ENCODE data around the gene LRRC3. TPM values are rescaled to one million over a fixed set of nuclear protein-coding genes. Genes with fewer than 3 reads are reported as not detected.

The LRRC3 gene
- polyA plus RNA-seq, 1 donor (not counting 4 experiments of a cell fraction or from before 2014, with no cell fraction given) = 1.4 TPM

- Histone ChIP-seq H4K20me1 (ENCODE audit: control insufficient read depth, extremely low read depth, insufficient read depth, low read length) (no peaks in the 10 kb centered on the region), H3K4me1 (ENCODE audit: control insufficient read depth, extremely low read depth, insufficient read depth, low read length) (no peaks in the 10 kb centered on the region), H3K27me3 (ENCODE audit: control insufficient read depth, extremely low read depth, insufficient read depth, low read length) (no peaks in the 10 kb centered on the region), H3K9me3 (ENCODE audit: control insufficient read depth, low read depth, low read length) (peaks cover 17% of the 10 kb centered on the region), H3K4me2 (ENCODE audit: control insufficient read depth, extremely low read depth, insufficient read depth, low read depth, low read length) (no peak overlapping the region), H3K79me2 (ENCODE audit: control insufficient read depth, insufficient read depth, low read length) (no peaks in the 10 kb centered on the region), H3K27ac (ENCODE audit: control insufficient read depth, insufficient read depth, low read length) (no peak overlapping the region), H3K4me3 (ENCODE audit: control insufficient read depth in 2 of 3, extremely low read depth in 1 of 3, insufficient read depth in 2 of 3, low read depth in 1 of 3, low read length in 3 of 3) (no peak overlapping the region), H2AFZ (ENCODE audit: control insufficient read depth, low read length) (no peak overlapping the region), H3K9ac (ENCODE audit: control insufficient read depth, extremely low read depth, insufficient read depth, low read length) (no peak overlapping the region), H3K36me3 (ENCODE audit: control insufficient read depth in 2 of 2, extremely low read depth in 1 of 2, insufficient read depth in 2 of 2, low read length in 2 of 2) (no peaks in the 10 kb centered on the region), H3K9me1 (ENCODE audit: control insufficient read depth, extremely low read depth, insufficient read depth, low read length) (no peaks in the 10 kb centered on the region)
- DNase-seq (ENCODE audit: low read depth, low spot score) = no peak
- no peak for TF ChIP-seq EZH2 (IDR thresholded peaks at IDR 0.05; ENCODE audit: low read length)
- no peak for FAIRE-seq
- dilution Hi-C loops (cut with MboI; ENCODE audit: extremely low pct_ligation_motif_present, low sequenced_read_pairs) = loop anchor here (25.0 kb wide), 1 partner anchor 246 kb away; no protein-coding TSS in a partner anchor
These were observed 35.5 kb downstream of the LRRC3 start for GRCh38 chr21:44490816-44491215.

GRCh38 chr21:44492567-44493385, 37.5 kb downstream of the LRRC3 start:
- no peaks in the 10 kb centered on the region for H3K4me1 ChIP-seq (ENCODE audit: control insufficient read depth, extremely low read depth, insufficient read depth, low read length)
- no peak for TF ChIP-seq EZH2 (IDR thresholded peaks at IDR 0.05; ENCODE audit: low read length)
- no peak for TF ChIP-seq CTCF (optimal IDR thresholded peaks at IDR 0.05 in 1 of 3, IDR thresholded peaks at IDR 0.05 in 1 of 3, conservative IDR thresholded peaks at IDR 0.05 in 1 of 3; ENCODE audit: extremely low read depth in 1 of 3, insufficient read depth in 2 of 3, low read length in 3 of 3)
- H3K36me3 ChIP-seq (ENCODE audit: control insufficient read depth in 2 of 2, extremely low read depth in 1 of 2, insufficient read depth in 2 of 2, low read length in 2 of 2) = no peaks in the 10 kb centered on the region
- H3K27me3 ChIP-seq (ENCODE audit: control insufficient read depth, extremely low read depth, insufficient read depth, low read length) = no peaks in the 10 kb centered on the region
- H2AFZ ChIP-seq (ENCODE audit: control insufficient read depth, low read length) = no peak overlapping the region
- H3K27ac ChIP-seq (ENCODE audit: control insufficient read depth, insufficient read depth, low read length) = no peak overlapping the region
- H3K9ac ChIP-seq (ENCODE audit: control insufficient read depth, extremely low read depth, insufficient read depth, low read length) = no peak overlapping the region
- dilution Hi-C loops (cut with MboI; ENCODE audit: extremely low pct_ligation_motif_present, low sequenced_read_pairs) = loop anchor here (25.0 kb wide), 1 partner anchor 245 kb away; no protein-coding TSS in a partner anchor
- H3K79me2 ChIP-seq (ENCODE audit: control insufficient read depth, insufficient read depth, low read length) = no peaks in the 10 kb centered on the region
- peaks cover 17% of the 10 kb centered on the region for H3K9me3 ChIP-seq (ENCODE audit: control insufficient read depth, low read depth, low read length)
- H3K4me2 ChIP-seq (ENCODE audit: control insufficient read depth, extremely low read depth, insufficient read depth, low read depth, low read length) = no peak overlapping the region
- DNase-seq (ENCODE audit: low read depth, low spot score) = no peak
- FAIRE-seq = no peak
- H4K20me1 ChIP-seq (ENCODE audit: control insufficient read depth, extremely low read depth, insufficient read depth, low read length) = no peaks in the 10 kb centered on the region
- H3K4me3 ChIP-seq (ENCODE audit: control insufficient read depth in 2 of 3, extremely low read depth in 1 of 3, insufficient read depth in 2 of 3, low read depth in 1 of 3, low read length in 3 of 3) = no peak overlapping the region
- H3K9me1 ChIP-seq (ENCODE audit: control insufficient read depth, extremely low read depth, insufficient read depth, low read length) = no peaks in the 10 kb centered on the region
